ENCODE data around the gene UBE2J2.

UBE2J2 gene

DNA sequence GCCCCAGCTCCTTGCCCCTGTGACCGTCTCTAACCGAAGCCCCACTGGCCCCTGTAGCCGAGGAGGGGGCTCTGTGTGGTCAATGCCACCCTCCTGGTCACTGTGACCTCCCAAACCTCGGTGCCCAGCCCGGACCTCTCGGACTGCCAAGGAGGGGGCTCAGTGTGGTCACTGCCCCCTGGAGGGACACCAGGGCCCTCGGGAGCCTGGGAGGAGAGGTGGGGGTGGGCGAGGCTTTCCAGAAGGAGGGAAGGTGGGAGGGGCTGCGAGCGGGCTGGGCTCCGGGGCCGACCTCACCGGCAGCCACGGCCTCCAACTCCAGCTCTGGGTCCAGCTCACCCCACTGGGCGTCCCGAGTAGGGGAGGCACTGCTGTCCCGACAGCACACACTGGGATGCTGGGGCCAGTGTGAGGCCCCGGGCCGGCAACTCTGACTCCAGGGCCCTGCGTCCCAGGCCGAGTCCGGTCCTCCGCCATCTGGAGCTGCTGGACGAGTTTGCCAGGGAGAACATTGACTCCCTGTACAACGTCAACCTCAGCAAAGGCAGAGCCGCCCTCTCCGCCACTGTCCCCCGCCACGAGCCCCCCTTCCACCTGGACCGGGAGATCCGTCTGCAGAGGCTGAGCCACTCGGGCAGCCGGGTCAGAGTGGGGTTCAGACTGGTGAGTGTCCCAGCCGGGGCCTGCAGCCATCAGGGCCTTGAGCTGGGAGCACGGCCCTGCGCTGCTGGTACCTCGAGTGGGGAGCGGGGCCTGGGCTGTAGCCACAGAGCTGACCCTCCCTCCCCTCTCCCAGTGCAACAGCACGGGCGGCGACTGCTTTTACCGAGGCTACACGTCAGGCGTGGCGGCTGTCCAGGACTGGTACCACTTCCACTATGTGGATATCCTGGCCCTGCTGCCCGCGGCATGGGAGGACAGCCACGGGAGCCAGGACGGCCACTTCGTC, 12.9 kb upstream of the UBE2J2 start:
- no peak for DNase-seq
- no peaks in the 10 kb centered on the region for H3K9me3 ChIP-seq
- peaks cover 0 to 28% (median 7%) of the 10 kb centered on the region in 4 donors for H3K4me1 ChIP-seq
- intact Hi-C loops (cut with DNase I; ENCODE audit: low total_unique reads): no loop called here
- no peak overlapping the region for H3K27ac ChIP-seq
- TF ChIP-seq, protein P1, sequence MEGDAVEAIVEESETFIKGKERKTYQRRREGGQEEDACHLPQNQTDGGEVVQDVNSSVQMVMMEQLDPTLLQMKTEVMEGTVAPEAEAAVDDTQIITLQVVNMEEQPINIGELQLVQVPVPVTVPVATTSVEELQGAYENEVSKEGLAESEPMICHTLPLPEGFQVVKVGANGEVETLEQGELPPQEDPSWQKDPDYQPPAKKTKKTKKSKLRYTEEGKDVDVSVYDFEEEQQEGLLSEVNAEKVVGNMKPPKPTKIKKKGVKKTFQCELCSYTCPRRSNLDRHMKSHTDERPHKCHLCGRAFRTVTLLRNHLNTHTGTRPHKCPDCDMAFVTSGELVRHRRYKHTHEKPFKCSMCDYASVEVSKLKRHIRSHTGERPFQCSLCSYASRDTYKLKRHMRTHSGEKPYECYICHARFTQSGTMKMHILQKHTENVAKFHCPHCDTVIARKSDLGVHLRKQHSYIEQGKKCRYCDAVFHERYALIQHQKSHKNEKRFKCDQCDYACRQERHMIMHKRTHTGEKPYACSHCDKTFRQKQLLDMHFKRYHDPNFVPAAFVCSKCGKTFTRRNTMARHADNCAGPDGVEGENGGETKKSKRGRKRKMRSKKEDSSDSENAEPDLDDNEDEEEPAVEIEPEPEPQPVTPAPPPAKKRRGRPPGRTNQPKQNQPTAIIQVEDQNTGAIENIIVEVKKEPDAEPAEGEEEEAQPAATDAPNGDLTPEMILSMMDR (IDR thresholded peaks at IDR 0.05): no peak
- H3K27me3 ChIP-seq: peaks cover 0 to 57% of the 10 kb centered on the region in 2 donors
- no peaks in the 10 kb centered on the region for H3K36me3 ChIP-seq
- no peak overlapping the region for H3K4me3 ChIP-seq

DNA sequence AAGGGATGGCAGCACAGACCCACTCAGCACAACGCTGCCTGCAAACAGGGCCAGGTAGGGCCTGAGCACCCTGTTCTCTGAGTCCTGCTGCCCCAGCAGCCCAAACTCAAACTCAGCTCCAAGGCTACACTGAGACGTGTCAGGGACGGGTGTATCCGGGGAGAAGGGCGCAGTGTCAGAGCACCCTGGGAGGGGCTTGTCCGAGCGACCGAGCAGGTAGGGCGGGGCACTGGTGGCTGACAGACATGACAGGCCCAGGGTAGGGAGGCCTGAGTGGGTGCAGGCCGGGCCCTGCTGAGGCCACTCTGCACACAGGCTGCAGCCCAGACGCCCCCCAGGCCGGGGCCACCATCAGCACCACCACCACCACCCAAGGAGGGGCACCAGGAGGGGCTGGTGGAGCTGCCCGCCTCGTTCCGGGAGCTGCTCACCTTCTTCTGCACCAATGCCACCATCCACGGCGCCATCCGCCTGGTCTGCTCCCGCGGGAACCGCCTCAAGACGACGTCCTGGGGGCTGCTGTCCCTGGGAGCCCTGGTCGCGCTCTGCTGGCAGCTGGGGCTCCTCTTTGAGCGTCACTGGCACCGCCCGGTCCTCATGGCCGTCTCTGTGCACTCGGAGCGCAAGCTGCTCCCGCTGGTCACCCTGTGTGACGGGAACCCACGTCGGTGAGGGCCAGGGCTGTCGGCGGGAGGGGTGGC, 12.1 kb upstream of the UBE2J2 start:
- Histone ChIP-seq H3K4me1 (peaks cover 0 to 21% (median under 1%) of the 10 kb centered on the region in 4 donors), H3K27ac (no peak overlapping the region), H3K27me3 (peaks cover 0 to 49% of the 10 kb centered on the region in 2 donors), H3K9me3 (no peaks in the 10 kb centered on the region), H3K4me3 (no peak overlapping the region), H3K36me3 (no peaks in the 10 kb centered on the region)
- DNase-seq: no peak
- intact Hi-C loops (cut with DNase I; ENCODE audit: low total_unique reads): no loop called here
- TF ChIP-seq, protein P1 (IDR thresholded peaks at IDR 0.05): no peak

DNA sequence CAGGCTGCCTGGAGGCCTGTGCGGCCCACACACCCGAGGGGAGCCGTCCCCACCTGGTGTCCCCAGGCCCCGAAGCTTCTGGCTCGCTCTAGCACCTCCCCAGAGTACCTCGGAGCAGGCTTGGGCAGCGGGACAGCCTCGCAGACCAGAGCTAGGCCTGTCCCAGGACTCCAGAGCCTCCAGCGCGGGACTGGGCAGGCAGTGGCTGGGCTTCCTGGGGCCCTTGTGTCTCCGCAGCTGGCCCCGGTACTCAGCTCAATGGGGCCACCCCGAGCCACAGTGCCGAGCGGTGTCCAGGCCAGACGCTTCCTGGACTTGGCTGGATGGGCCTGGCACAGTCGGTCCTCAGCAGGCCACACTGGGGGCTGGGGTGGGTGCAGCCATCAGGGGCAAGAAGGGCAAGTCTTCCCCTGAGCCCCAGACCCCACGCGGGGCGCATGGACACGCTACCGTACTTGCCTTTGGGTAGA, 11.5 kb upstream of the UBE2J2 start:
- no peaks in the 10 kb centered on the region for H3K36me3 ChIP-seq
- TF ChIP-seq, protein P1 (IDR thresholded peaks at IDR 0.05): no peak
- H3K27me3 ChIP-seq: peaks cover 0 to 43% of the 10 kb centered on the region in 2 donors
- peaks cover 0 to 15% (median 0%) of the 10 kb centered on the region in 4 donors for H3K4me1 ChIP-seq
- DNase-seq: peak in 1 of 2 donors; percentile 62
- intact Hi-C loops (cut with DNase I; ENCODE audit: low total_unique reads): no loop called here
- no peak overlapping the region for H3K4me3 ChIP-seq
- H3K9me3 ChIP-seq: no peaks in the 10 kb centered on the region
- H3K27ac ChIP-seq: no peak overlapping the region

DNA sequence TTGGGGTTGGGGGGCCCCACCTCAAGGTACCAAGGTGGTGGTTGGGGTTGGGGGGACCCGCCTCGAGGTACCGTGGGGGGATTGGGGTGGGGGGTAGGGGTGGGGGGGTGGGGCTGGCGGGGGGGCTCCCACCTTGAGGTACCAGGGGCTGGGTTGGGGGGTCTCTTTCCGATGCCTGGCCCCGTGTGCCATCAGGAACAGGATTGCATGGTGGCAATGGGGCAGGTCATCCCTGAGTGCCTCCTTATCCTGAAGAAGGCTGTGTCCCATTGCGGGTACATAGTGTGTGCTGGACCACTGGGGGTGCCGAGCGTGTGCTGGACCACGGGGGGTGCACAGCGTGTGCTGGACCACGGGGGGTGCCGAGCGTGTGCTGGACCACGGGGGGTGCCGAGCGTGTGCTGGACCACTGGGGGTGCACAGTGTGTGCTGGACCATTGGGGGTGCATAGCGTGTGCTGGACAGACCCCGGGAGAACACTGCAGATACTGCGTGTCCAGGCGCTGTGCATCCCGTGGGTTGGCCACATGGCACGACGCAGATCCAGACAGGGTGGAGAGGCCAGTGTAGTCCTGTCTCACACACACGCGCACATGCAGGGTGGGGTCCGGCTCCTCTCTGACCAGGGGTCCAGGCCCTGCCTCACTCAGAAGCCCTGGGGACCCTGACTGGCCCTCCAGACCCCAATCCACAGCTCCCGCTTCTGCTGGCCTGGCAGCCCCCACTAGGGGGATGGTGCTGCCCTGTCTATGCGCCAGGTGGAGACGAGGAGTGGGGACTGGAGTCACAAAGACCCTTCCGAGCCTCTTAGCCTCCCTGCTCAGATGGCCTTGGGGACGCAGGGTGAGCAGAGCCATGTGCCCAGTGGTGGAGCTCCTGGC, 10.8 kb upstream of the UBE2J2 start:
- intact Hi-C loops (cut with DNase I; ENCODE audit: low total_unique reads): no loop called here
- peaks cover 0 to 13% (median 0%) of the 10 kb centered on the region in 4 donors for H3K4me1 ChIP-seq
- H3K36me3 ChIP-seq: no peaks in the 10 kb centered on the region
- H3K4me3 ChIP-seq: no peak overlapping the region
- H3K27ac ChIP-seq: no peak overlapping the region
- TF ChIP-seq, protein P1 (IDR thresholded peaks at IDR 0.05): no peak
- DNase-seq: no peak
- no peaks in the 10 kb centered on the region for H3K9me3 ChIP-seq
- peaks cover 0 to 42% of the 10 kb centered on the region in 2 donors for H3K27me3 ChIP-seq

DNA sequence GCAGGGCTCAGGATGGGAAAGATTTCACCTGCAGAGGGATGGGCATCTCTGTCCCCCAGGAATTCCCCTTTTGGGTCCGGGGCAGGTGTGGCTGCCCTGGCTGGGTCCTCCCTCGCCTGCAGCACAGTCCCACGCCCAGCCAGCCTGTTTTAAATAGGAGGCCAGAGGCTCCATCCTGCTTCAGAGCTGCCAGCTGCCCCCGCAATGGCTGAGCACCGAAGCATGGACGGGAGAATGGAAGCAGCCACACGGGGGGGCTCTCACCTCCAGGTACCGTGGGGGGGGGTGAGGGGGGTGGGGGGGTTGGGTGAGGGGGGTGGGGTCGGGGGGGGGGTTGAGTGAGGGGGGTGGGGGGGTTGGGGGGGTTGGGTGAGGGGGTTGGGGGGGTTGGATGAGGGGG, 10.2 kb upstream of the UBE2J2 start:
- no peak for DNase-seq
- Histone ChIP-seq H3K4me3 (no peak overlapping the region), H3K9me3 (no peaks in the 10 kb centered on the region), H3K27me3 (peaks cover 0 to 42% of the 10 kb centered on the region in 2 donors), H3K27ac (no peak overlapping the region), H3K36me3 (no peaks in the 10 kb centered on the region), H3K4me1 (peaks cover 0 to 13% (median 0%) of the 10 kb centered on the region in 4 donors)
- TF ChIP-seq, protein P1 (IDR thresholded peaks at IDR 0.05): no peak
- intact Hi-C loops (cut with DNase I; ENCODE audit: low total_unique reads): no loop called here

Data from tibial artery (tissue), 4 donors.